Common myeloid progenitor, CD34-positive (primary cell): ENCODE data around the gene FUT1.
"Not testable (repeated sequence)": the region's sequence is repeated elsewhere in the genome, so short reads cannot be mapped to it uniquely, and the experiment has no call there.

Source experiments
- CTCF ChIA-PET: fragments of 350-600 bp; sonication (Branson Sonifier 250); formaldehyde crosslinking; loops from one replicate; lab custom pipeline; 2021; ENCODE audit warnings: antibody characterized with exemption; lab: Charles Lee
- POLR2A ChIA-PET: fragments of 350-600 bp; sonication (Branson Sonifier 250); formaldehyde crosslinking; loops from one replicate; lab custom pipeline; 2021; ENCODE audit warnings: antibody characterized with exemption; lab: Charles Lee
- DNase-seq, 3 donors: peaks; one replicate each; pipeline versions ENCODE4 v3.0.0 to v3.0.0-alpha.2; 2013
- H3K27ac ChIP-seq, 2 experiments: 1 replicate in 1 of 2; 2 replicates in 1 of 2; pipeline ENCODE4 v1.7.0; 2013; ENCODE audit warnings: inconsistent platforms in 2 of 2, low read length in 2 of 2, mild to moderate bottlenecking in 2 of 2, low read depth in 1 of 2, moderate library complexity in 1 of 2; ENCODE audit not compliant: severe bottlenecking in 2 of 2, insufficient read depth in 1 of 2, poor library complexity in 1 of 2
- H3K27me3 ChIP-seq, 5 experiments: replicated peaks in 2 of 5; 1 replicate in 3 of 5; 2 replicates in 2 of 5; pipeline versions ENCODE4 v1.6.1 to v1.7.0; 2013; ENCODE audit warnings: low read length in 4 of 5, mild to moderate bottlenecking in 2 of 5, moderate library complexity in 2 of 5, inconsistent platforms in 1 of 5; ENCODE audit not compliant: insufficient read depth in 5 of 5, control insufficient read depth in 4 of 5
- H3K36me3 ChIP-seq, 4 experiments: 1 replicate in 2 of 4; 2 replicates in 2 of 4; pipeline versions ENCODE4 v1.6.1 to v1.7.0; 2013; ENCODE audit warnings: low read length in 3 of 4, control low read depth in 1 of 4, mild to moderate bottlenecking in 1 of 4; ENCODE audit not compliant: control insufficient read depth in 4 of 4, insufficient read depth in 4 of 4
- H3K4me1 ChIP-seq, 4 experiments: 1 replicate in 3 of 4; 2 replicates in 1 of 4; pipeline versions ENCODE4 v1.6.1 to v1.7.1; 2013; ENCODE audit warnings: low read length in 3 of 4, mild to moderate bottlenecking in 3 of 4, control low read depth in 1 of 4, inconsistent platforms in 1 of 4, moderate library complexity in 1 of 4; ENCODE audit not compliant: control insufficient read depth in 4 of 4, insufficient read depth in 4 of 4; ENCODE audit errors: control extremely low read depth in 1 of 4
- H3K4me3 ChIP-seq, 7 experiments: 1 replicate in 4 of 7; 2 replicates in 3 of 7; pipeline versions ENCODE4 v1.5.1 to v1.7.0; 2013; ENCODE audit warnings: mild to moderate bottlenecking in 7 of 7, low read length in 6 of 7, moderate library complexity in 6 of 7, inconsistent platforms in 2 of 7, low read depth in 2 of 7, control low read depth in 1 of 7; ENCODE audit not compliant: insufficient read depth in 4 of 7, control insufficient read depth in 1 of 7; ENCODE audit errors: extremely low read depth in 1 of 7
- H3K9me3 ChIP-seq, 5 experiments: 1 replicate in 4 of 5; 2 replicates in 1 of 5; pipeline versions ENCODE4 v1.6.1 to v1.7.1; 2013; ENCODE audit warnings: low read length in 4 of 5, mild to moderate bottlenecking in 2 of 5, inconsistent platforms in 1 of 5, low read depth in 1 of 5, moderate library complexity in 1 of 5; ENCODE audit not compliant: control insufficient read depth in 4 of 5, insufficient read depth in 2 of 5; ENCODE audit errors: control extremely low read depth in 1 of 5
- WGBS: methylation state at CpG from one replicate; pipeline ENCODE4 v1.1.5; 2013; ENCODE audit not compliant: insufficient coverage; 5-methylcytosine and 5-hydroxymethylcytosine counted together

Gene FUT1

GRCh38 chr19:48718106-48718505 is 34.3 kb downstream of the FUT1 start:
- H3K27me3 ChIP-seq, H3K36me3 ChIP-seq, H3K27ac ChIP-seq, CTCF ChIA-PET, POLR2A ChIA-PET, H3K4me3 ChIP-seq, H3K9me3 ChIP-seq, DNase-seq: not testable (repeated sequence)
- H3K4me1 ChIP-seq = peaks cover 0 to 23% (median 20%) of the 10 kb centered on the region in 4 experiments
- 100% methylated on average over 5 of the region's 13 CpGs for WGBS

- CTCF ChIA-PET = interaction anchor here (0.6 to 1.1 kb wide), 2 partner anchors 9 to 276 kb away, joined by 3 read pairs; partner anchors contain the start of gene GYS1
- Histone ChIP-seq H3K4me1 (peaks cover 0 to 29% (median 22%) of the 10 kb centered on the region in 4 experiments), H3K9me3 (no peaks in the 10 kb centered on the region), H3K36me3 (no peaks in the 10 kb centered on the region), H3K4me3 (no peak overlapping the region), H3K27ac (no peak overlapping the region), H3K27me3 (no peaks in the 10 kb centered on the region)
- no peak for DNase-seq
- WGBS = 83% methylated on average over 15 of the region's 24 CpGs
- POLR2A ChIA-PET = no interaction called here
Observed at GRCh38 chr19:48716562-48717291, 35.7 kb downstream of the FUT1 start.

GRCh38 chr19:48715681-48716171 is 36.7 kb downstream of the FUT1 start:
- peaks cover 0 to 25% (median 19%) of the 10 kb centered on the region in 4 experiments for H3K4me1 ChIP-seq

GRCh38 chr19:48714759-48715675 is 37.4 kb downstream of the FUT1 start:
- peaks cover 0 to 3% (median 0%) of the 10 kb centered on the region in 4 experiments for H3K36me3 ChIP-seq
- ChIA-PET CTCF (interaction anchor here (1.0 to 4.2 kb wide), 3 partner anchors 10 to 41 kb away, joined by 3 to 17 read pairs (median 4); no protein-coding TSS in a partner anchor), POLR2A (interaction anchor here (0.9 kb wide), 1 partner anchor 10 kb away, joined by 3 read pairs; no protein-coding TSS in a partner anchor)
- H3K27me3 ChIP-seq = no peaks in the 10 kb centered on the region
- no peaks in the 10 kb centered on the region for H3K9me3 ChIP-seq
- peak overlapping the region; percentile 54 to 84 for H3K27ac ChIP-seq
- no peak for DNase-seq
- peaks cover 0 to 21% (median 19%) of the 10 kb centered on the region in 4 experiments for H3K4me1 ChIP-seq
- WGBS = 66% methylated on average over 20 of the region's 26 CpGs
- peak overlapping the region; percentile 54 to 92 (median 69) for H3K4me3 ChIP-seq

More at GRCh38 chr19:48715681-48716171, 36.7 kb downstream of the FUT1 start:
- H3K4me3 ChIP-seq = no peak overlapping the region
- H3K27me3 ChIP-seq = no peaks in the 10 kb centered on the region
- POLR2A ChIA-PET = no interaction called here
- peaks cover 0 to 3% (median 0%) of the 10 kb centered on the region in 4 experiments for H3K36me3 ChIP-seq
- DNase-seq = no peak
- H3K27ac ChIP-seq = no peak overlapping the region
- 95% methylated on average over 13 of the region's 19 CpGs for WGBS
- CTCF ChIA-PET = interaction anchor here (1.1 to 2.0 kb wide), 2 partner anchors 10 to 40 kb away, joined by 3 to 4 read pairs; no protein-coding TSS in a partner anchor
- H3K9me3 ChIP-seq = no peaks in the 10 kb centered on the region

GRCh38 chr19:48713864-48714755 is 38.3 kb downstream of the FUT1 start:
- peak overlapping the region; percentile 54 to 84 for H3K27ac ChIP-seq
- H3K4me1 ChIP-seq = peaks cover 0 to 21% (median 19%) of the 10 kb centered on the region in 4 experiments
- peak; percentile 100 for DNase-seq
- POLR2A ChIA-PET = interaction anchor here (0.9 kb wide), 1 partner anchor 11 kb away, joined by 3 read pairs; no protein-coding TSS in a partner anchor
- CTCF ChIA-PET = interaction anchor here (0.9 to 4.2 kb wide), 8 partner anchors 11 to 74 kb away, joined by 3 to 17 read pairs (median 4); no protein-coding TSS in a partner anchor
- H3K9me3 ChIP-seq = no peaks in the 10 kb centered on the region
- peaks cover 0 to 3% (median 0%) of the 10 kb centered on the region in 4 experiments for H3K36me3 ChIP-seq
- 0% methylated on average over 49 of the region's 67 CpGs for WGBS
- peak overlapping the region; percentile 69 to 92 (median 76) for H3K4me3 ChIP-seq
- no peaks in the 10 kb centered on the region for H3K27me3 ChIP-seq
